Breast epithelium (tissue), 3 donors: ENCODE data around the gene DPY19L2.

ENCODE experiments used
- CTCF ChIP-seq, 3 donors: fragments of 450-650 bp; IDR thresholded peaks; one replicate each; pipeline ENCODE4 v1.5.1; 2016 to 2017; ENCODE audit warnings: antibody characterized with exemption in 3 of 3, mild to moderate bottlenecking in 3 of 3, moderate library complexity in 3 of 3
- POLR2A ChIP-seq: fragments of 450-650 bp; IDR thresholded peaks from one replicate; pipeline ENCODE4 v1.6.1; 2016; ENCODE audit warnings: antibody characterized with exemption, mild to moderate bottlenecking, moderate library complexity
- POLR2AphosphoS5 ChIP-seq, 3 donors: sonication (generic); formaldehyde crosslinking; IDR thresholded peaks; one replicate each; pipeline ENCODE4 v1.6.1; 2017; ENCODE audit warnings: antibody characterized with exemption in 3 of 3

- no peak for TF ChIP-seq CTCF (IDR thresholded peaks at IDR 0.05)
- no peak for TF ChIP-seq POLR2AphosphoS5 (IDR thresholded peaks at IDR 0.05)
- no peak for TF ChIP-seq POLR2A
These were observed 38.0 kb upstream of the DPY19L2 start for GRCh38 chr12:63706336-63706735.
